Measurements from ENCODE around the gene KDM7A.

- TF ChIP-seq CTCF (IDR thresholded peaks at IDR 0.05), result no peak
- no peak for TF ChIP-seq POLR2A (IDR thresholded peaks at IDR 0.05)
- TF ChIP-seq EP300 (IDR thresholded peaks at IDR 0.05; ENCODE audit: low read depth), result no peak
Measured at GRCh38 chr7:140127360-140128127, 49.2 kb downstream of the KDM7A start.

All from transverse colon (tissue), 3 donors.